Measurements from ENCODE around the gene MOSPD3.

The MOSPD3 gene

DNA sequence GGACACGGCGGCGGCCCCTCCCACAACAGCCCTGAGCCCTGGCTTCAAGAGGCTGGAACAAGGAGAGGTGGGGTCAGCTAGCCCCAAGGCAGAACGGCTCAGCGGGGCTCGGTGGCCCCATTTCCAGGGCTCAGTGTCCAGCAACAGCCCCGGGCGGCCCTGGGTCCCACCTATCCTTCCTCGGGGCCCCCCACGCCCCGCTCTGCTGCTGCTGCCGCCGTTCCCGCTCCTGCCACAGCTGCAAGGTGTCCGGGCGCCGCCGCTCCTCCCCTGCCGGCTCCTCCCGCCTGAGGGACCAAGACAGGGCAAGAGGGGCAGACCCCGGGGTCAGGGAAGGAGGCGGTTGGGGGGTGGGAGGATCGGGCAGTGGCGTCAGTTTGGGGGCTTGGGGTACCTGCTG lies 35.2 kb upstream of the MOSPD3 start:
- TF ChIP-seq, protein P1, sequence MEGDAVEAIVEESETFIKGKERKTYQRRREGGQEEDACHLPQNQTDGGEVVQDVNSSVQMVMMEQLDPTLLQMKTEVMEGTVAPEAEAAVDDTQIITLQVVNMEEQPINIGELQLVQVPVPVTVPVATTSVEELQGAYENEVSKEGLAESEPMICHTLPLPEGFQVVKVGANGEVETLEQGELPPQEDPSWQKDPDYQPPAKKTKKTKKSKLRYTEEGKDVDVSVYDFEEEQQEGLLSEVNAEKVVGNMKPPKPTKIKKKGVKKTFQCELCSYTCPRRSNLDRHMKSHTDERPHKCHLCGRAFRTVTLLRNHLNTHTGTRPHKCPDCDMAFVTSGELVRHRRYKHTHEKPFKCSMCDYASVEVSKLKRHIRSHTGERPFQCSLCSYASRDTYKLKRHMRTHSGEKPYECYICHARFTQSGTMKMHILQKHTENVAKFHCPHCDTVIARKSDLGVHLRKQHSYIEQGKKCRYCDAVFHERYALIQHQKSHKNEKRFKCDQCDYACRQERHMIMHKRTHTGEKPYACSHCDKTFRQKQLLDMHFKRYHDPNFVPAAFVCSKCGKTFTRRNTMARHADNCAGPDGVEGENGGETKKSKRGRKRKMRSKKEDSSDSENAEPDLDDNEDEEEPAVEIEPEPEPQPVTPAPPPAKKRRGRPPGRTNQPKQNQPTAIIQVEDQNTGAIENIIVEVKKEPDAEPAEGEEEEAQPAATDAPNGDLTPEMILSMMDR (IDR thresholded peaks at IDR 0.05; ENCODE audit: insufficient read depth, missing control alignments), result no peak
- FAIRE-seq (no peak), DNase-seq (ENCODE audit: insufficient read length, low spot score) (no peak)

- TF ChIP-seq, protein P1 (IDR thresholded peaks at IDR 0.05; ENCODE audit: insufficient read depth, missing control alignments), result no peak
- no peak for DNase-seq (ENCODE audit: insufficient read length, low spot score)
- no peak for FAIRE-seq
These were observed 34.8 kb upstream of the MOSPD3 start for GRCh38 chr7:100577507-100577906.

- FAIRE-seq, result no peak
These were observed 33.8 kb upstream of the MOSPD3 start for GRCh38 chr7:100578246-100579183.

DNA sequence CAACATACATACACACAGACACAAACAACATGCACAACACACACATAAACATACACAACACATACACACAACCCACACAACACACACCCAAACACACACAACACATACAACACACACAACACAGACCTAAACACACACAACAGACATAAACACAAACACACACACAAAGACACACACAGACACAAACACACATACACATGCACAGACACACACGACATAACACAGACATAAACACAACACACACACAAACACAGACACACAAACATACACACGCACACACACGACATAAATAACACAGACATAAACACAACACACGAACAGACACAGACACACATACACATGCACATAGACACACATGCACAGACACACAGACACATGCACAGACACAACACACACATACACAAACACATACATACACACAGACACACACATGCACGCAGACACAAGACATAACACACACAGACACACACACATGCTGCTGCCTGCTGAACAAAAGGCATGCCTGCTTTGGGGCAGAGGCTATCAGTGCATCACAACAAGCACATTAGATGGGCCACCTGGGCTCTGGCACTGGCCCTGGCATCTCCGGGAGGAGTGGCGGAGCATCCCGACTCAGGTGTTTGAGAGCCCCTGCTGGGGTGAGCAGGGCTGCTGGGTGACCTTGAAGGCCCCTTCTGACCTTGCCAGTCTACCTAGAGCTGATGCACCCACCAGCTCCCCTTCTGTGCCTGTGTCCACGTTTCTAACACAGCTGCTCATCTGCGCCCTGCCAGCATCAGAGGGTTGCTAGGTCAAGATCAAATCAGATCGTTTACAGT lies 31.7 kb upstream of the MOSPD3 start:
- DNase-seq (ENCODE audit: insufficient read length, low spot score), result no peak
- TF ChIP-seq, protein P1 (IDR thresholded peaks at IDR 0.05; ENCODE audit: insufficient read depth, missing control alignments), result no peak
- peak; percentile 58 for FAIRE-seq

More at GRCh38 chr7:100578246-100579183, 33.8 kb upstream of the MOSPD3 start:
- DNase-seq (ENCODE audit: insufficient read length, low spot score), result no peak
- TF ChIP-seq, protein P1 (IDR thresholded peaks at IDR 0.05; ENCODE audit: insufficient read depth, missing control alignments), result no peak

DNA sequence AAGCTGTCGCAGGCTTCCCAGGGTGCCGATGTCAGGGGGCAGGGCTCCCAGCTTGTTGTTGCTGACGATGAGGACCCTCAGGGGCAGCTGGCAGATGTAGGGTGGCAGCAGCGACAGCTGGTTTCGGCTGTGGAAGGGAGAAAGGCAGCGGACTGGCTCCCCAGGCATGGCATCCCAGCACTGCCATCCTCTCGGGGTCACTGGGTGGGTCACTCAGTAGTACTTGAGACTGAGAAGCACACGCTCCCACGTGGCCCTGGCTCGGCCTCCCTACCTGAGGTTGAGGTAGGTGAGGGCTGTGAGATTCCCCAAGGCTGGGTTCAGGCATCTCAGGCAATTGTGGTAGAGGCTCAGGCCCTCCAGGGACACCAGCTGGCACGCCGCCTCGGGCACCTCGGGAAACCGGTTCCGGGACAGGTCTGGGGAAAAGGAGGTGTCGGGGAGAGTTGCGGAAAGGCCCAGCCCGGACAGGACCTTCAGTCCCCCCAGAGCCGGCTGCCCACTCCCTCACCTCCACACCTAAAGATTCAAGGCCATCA lies 30.2 kb upstream of the MOSPD3 start:
- no peak for FAIRE-seq

GRCh38 chr7:100582650-100583049 lies 29.7 kb upstream of the MOSPD3 start:
- no peak for FAIRE-seq

More for the DNA sequence above, 30.2 kb upstream of the MOSPD3 start:
- TF ChIP-seq, protein P1 (IDR thresholded peaks at IDR 0.05; ENCODE audit: insufficient read depth, missing control alignments), result no peak
- no peak for DNase-seq (ENCODE audit: insufficient read length, low spot score)

More at GRCh38 chr7:100582650-100583049, 29.7 kb upstream of the MOSPD3 start:
- TF ChIP-seq, protein P1 (IDR thresholded peaks at IDR 0.05; ENCODE audit: insufficient read depth, missing control alignments), result no peak
- no peak for DNase-seq (ENCODE audit: insufficient read length, low spot score)
